CD4-positive, alpha-beta T cell treated with Interferon gamma for 1 hour (primary cell): ENCODE data around the gene LPCAT1.
"Not testable (repeated sequence)": the region's sequence is repeated elsewhere in the genome, so short reads cannot be mapped to it uniquely, and the experiment has no call there.

ENCODE experiments used
- DNase-seq: peaks from one replicate; pipeline ENCODE4 v3.0.0-alpha.2; 2020

The LPCAT1 gene

DNA sequence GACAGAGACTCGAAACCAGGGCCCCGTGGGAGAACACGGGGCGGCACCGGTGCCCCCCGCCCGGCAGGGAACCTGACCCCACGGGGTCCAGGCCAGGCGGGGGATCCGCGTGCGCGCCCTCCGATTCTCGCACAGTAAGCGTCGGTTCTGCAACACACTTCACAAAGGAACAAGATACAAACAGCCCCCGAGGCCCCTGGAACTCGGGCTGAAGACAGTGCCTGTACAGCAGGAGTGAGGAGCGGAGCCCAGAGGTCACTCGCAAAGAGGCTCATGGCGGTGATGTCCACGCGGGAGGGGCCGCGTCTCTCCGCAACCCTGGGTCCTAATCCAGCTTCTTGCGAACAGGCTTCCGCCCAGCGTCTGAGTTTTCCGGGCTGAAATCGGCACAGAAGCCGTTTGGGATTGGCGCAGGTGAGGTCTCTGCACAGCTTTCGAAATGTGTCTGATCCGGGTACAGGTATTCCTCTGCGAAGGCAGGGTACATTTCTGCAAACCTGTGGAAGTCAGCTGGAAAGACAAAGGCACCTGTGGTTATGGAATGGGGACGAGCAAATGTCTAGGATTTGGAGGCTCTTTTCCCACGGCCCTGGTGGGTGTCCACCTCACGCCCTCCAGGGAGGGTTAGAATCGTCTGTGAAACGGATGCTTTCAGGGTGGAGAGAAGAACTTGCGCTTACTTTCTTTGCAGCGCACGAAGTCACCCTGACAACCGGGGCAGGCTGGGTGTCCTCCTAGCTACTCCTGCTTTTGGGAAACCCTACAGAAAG, 60.2 kb downstream of the LPCAT1 start:
- no peak for DNase-seq

DNA sequence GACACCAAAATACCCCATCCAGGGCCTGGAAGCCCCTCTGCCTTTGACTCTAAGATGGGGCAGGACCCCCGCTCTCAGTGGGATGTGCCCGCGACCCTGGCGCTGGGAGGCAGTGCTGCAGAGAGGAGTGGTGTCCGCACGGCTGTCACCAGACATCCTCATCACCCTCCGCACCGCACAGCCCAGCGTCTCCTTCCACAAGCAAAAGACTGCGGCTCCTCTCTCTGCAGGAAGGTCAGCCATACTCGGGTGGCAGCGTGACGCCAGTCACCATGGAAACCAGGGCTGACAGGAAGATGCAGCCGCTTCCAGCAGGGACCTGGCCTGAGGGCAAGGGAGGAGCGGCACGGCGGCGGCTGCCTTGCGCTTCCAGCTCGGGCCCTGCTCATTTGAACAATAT, 61.4 kb downstream of the LPCAT1 start:
- no peak for DNase-seq

DNA sequence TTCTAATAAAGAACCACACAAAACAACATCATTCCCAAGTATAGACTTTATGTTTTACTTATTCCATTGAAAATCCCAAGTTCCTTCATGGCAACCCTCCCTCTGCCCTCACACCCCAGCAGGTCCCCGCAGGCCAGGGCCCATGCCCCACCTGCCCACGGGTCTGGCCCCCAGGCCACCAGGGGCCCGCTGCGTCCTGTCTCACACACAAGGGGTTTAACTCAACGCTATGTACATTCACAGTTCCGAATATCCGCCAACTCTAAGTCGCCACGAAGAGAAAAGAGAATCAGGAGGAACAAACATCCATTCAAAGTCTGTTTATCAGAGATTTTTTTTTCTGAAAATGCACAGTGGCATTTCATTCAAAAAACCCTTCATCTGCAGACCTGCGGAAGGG, 62.4 kb downstream of the LPCAT1 start:
- DNase-seq, result no peak

DNA sequence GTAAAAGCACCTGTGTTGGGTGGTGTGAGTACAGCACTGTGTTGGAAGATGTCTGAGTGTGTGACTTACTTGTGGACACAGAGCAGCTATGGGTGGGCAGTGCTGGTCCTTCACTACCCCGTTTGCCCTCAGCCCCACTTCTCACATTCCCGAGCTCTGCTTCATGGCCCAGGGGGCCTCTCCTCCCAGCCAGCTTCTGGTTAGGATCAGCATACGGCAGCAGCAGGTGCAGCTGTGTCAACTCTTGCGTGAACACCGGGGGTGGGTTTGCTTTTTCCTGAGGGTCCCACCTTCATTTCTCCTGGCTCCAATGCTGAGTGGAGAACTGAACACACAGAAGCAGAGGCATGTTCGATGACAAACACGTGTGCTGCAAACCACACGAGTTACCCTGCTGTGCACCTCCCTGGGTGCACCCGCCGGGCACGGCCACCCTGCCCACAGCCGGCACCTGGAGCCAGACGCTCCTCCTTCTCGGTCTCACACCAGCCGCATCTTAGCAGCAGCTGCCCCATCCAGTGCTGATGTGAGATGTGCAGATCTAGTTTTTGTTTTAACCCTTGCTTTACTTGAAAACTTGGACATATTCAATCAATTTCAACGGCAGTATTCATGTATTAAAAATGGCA, 63.6 kb downstream of the LPCAT1 start:
- no peak for DNase-seq

DNA sequence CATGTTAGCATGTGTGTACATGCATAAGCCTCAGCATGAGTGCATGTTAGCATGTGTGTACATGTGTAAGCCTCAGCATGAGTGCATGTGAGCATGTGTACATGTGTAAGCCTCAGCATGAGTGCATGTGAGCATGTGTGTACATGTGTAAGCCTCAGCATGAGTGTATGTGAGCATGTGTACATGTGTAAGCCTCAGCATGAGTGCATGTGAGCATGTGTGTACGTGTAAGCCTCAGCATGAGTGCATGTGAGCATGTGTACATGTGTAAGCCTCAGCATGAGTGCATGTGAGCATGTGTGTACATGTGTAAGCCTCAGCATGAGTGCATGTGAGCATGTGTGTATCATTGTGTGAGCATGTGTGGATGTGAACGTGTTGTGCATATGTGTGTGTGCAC, 64.3 kb downstream of the LPCAT1 start:
- not testable (repeated sequence) for DNase-seq

DNA sequence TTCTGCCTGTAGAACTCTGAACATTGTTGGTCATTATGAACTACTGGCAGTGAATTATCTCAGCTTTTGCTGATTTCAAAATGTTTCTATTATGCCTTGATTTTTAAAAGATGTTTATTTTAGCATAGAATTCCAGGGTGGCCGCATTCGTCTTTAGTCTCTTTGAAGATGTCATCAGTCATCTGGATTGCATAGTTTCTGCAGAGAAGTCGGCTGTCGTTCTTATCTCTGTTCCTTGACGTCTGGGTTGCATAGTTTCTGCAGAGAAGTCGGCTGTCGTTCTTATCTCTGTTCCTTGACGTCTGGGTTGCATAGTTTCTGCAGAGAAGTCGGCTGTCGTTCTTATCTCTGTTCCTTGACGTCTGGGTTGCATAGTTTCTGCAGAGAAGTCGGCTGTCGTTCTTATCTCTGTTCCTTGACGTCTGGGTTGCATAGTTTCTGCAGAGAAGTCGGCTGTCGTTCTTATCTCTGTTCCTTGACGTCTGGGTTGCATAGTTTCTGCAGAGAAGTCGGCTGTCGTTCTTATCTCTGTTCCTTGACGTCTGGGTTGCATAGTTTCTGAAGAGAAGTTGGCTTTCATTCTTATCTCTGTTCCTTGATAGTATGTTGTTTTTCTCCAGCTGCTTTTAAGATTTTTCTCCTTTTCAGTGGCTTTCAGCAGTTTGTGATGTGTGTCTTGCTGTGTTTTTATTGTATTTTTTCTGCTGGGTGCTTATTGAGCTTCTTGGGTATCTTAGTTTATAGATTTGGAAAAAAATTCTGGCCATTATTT, 67.5 kb downstream of the LPCAT1 start:
- not testable (repeated sequence) for DNase-seq

DNA sequence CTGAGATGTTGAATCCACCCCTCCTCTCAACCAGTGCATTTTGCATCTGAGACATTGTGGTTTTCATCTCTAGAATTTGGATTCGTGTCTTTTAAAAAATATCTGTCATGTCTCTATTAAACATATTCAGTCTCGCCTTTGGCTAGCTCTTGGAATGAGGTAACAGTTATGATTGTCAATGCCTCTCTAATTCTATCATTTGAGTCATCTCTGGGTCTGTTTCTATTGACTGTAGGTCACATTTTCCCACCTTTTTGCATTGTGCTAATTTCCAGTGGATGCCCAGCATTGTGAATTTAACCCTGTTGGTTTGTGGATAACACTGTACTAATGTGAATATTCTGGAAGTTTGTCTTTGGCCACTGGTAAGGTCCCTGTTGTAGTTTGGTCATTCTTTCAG, 70.1 kb downstream of the LPCAT1 start:
- no peak for DNase-seq

DNA sequence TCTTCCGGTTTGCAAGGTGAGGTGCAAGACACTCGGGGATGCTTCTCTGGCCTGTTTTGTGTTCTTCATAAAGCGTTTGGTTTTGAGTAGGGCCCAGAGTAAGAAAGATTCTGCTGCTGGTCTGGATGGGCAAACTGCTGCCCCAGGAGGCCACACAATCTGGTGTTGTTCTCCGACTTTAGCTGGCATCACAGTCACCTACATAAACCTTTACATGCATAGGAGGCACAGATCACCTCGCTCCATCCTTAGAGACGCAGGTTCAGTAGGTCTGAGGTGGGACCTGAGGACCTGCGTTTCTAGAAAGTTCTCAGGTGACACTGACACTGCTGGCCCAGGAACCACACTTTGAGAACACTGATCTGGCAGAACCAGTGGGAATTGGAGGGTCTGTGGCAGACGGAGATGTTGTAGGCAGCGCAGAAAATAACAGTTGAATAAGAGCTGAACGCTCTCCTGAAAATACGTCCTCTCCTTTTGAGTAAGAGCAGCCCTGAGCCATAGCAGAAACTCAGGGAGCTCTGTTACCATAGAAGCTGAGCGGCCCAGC, 74.6 kb downstream of the LPCAT1 start:
- no peak for DNase-seq

DNA sequence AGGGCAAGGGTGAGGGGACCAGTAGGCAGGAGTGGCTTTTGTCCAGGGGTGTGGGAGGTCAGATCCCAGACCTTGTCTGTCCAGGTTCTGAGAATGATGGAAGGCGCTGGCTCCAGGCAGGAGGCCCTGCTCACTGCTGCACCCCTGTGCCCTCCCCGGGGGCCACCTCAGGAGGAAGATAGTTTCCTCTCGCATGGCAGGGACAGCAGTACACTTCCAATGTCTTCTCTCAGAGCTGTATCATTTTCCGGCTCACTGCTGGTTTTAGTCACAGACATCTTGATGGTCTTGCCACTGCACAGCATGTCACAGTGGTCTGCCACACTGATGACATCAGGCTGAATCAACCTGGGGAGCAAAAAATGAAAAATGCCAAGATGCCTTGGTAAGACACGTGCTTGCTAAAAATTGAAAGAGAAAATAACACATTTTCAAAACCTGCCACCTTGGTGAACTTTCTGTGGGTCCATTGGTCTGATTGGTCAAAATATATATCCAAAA, 75.2 kb downstream of the LPCAT1 start:
- DNase-seq, result no peak

DNA sequence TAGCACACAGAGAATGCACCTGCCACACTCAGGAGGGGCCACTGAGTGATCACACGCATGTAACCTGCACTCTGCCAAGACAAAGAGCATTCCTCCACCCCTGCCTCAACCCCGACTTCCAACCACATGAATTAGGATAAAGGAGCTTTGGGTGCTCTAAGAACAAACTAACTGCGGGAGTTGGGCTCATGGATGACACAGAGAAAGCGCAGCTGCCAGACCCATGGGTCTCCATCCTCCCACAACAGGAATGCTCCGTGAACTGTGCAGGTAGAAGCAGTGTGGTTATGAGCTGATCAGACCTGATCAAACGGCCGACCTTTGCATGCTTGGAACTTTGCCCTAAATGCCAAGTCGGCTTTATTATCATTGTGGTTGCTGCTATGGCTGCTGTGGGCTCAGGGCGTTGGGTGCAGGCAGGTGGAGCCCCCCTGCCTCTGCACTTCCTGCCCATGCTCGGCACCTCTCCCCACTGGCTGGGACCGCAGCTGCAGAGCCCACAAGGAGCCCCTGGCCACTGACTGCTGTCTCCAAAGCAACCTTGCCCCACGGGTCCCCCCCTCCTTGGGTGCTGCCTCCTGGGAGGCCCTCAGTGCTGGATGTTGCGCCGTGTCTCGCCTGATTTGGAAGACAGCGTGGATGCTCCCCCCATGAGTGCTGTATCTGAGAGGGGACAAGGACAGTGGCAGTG, 75.9 kb downstream of the LPCAT1 start:
- DNase-seq, result peak; percentile 16

DNA sequence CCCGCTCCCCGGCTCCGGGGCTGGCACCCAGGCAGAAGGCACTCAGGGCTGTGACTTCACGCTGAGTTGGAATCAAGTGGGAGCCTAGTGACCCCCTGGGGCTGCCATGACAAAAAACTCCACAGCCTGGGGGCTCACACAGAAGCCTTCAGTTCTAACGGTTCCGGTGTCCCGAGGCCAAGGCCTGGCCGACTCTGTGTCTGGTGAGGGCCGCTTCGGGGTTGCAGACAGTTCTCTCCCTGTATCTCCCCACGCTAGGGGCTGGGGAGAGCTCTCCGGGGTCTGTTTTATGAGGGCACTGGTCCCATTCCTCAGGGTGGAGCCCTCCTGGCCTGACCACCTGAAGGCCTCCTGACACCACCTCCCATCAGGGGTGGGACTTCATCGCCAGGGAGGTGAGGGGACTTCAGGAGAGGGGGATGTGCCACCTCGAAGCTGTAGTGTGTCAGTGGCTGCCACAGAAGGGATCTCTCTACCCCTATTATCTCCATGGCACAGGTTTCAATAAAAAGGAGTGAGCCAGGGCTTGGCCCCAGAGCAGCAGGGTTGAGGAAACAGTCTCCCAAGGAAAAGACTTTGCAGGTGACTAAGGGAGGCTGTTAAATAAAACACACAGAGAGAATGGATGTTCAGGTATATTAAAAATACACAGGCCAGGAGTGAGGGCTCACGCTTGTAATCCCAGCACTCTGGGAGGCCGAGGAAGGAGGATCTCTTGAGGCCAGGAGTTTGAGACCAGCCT, 77.0 kb downstream of the LPCAT1 start:
- no peak for DNase-seq

DNA sequence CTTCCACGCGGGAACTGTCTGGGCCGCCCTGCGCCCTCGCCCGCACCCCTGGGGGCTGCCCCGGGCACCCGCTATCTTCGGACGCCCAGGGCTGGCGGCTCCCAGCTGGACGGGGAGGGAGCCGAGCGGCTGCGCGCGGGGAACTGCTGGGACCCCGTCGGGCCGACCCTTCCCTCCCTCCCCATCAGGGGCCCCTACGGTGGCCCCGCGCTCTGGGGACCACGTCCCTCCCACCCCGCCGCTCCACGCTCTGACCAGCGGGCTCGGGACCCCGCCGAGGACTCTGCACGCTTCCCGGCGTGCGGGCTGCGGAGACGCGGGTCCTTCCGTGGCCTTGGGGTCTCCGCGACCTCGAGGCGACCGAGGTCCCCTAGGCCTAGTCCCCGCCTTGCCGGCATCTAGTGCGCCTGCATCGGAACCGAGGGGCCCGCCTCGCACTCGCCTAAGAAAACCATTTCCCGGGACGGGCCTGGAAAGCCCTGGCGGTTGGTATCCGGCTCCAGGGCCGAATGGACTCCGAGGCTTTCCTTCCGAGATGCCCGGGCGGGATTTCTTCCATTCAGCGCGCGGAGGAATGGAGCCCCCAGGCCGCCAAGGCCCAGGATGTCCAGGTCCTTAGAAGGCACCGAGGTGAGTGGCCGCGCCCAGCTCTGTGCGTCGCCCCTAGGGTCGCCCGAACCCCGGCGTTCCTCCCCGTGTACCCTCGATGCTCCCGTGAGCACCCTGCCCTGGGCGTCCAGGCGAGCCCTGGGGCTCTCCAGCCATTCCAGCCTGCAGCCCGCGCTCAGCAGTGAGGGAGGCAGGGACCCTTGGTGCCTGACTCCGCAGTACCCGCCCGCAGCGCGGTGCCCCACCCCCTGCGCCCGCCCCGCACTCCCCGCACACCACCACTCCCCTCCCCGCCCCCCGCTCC, 77.8 kb downstream of the LPCAT1 start:
- no peak for DNase-seq

DNA sequence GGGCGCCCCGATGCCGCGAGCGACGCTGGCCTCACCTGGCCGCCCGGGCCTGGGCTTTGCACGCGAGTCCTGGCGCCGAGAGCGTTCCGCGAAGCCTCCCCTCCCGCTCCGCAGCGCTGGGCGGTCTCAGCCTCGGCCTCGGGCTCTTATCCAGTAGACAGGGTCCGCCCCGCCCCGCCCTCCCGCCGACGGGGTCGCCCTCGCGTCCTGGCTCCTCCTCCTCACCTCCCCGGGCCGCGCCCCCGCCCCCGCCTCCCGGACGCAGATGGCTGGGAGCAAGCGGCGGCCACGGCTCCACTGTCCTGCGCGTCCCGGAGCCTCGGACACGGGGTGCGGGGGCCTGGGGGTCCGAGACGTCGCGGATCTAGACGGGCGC, 78.5 kb downstream of the LPCAT1 start, which contains the start of gene SLC6A3:
SLC6A3 (minus strand) TSS at position 128 of the 376 bp plus-strand sequence. CDS start 2,243 bp downstream, outside the sequence.
- DNase-seq, result peak; percentile 47

DNA sequence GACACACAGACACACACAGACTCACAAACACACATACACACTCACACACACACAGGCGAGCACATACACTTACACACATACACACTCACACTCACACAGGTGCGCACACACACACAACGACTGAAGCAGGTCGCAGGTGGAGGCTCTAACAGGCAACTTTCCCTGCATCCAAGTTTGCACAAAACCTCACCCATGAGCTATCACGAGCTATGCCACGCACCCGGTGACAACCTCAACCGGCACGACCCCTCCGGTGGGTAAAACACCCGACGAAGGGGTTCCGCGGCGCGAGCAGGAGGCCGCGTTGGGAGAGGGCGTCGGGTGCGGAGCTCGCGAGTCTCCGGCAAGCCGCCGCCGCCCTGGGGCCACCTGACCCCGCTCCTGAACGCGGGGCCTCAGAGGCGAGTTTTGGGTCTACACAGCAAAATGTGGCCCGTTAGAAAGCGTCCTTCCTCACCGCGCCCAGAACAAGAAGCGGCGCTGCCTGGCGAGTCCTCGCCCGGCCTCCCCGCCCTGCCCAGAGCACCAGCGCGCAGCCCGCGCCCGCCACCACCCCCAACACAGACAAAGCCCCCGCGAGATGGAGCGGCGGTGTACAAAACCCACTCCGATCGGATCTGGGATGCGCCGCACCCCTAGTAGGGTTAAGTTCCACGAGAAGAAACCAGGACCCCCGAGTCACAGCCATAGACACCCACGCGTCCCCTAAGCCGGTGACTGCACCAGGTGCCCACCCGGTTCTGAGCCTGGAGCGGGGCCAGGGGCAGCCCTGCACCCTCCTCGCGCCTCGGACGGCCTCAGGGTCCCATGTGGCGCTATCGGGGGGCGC, 79.2 kb downstream of the LPCAT1 start:
- DNase-seq, result no peak

DNA sequence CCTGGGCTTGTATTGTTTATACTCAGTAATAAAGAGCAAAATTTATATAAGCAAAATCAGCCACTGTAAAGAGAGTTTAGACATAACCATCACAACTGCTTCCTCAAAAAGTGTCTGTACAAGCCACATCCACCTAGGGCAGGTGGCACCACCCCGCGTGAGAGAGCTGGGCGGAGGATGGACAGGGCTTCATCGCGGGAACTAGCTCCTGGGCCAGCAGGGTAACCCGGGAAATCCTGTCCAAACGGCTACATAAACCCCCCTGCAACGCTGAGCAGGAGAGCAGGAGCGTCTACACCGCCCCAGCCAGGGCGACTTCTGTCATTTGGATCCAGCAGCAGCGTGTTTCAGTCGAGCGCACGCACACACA, 79.8 kb downstream of the LPCAT1 start:
- DNase-seq, result no peak

DNA sequence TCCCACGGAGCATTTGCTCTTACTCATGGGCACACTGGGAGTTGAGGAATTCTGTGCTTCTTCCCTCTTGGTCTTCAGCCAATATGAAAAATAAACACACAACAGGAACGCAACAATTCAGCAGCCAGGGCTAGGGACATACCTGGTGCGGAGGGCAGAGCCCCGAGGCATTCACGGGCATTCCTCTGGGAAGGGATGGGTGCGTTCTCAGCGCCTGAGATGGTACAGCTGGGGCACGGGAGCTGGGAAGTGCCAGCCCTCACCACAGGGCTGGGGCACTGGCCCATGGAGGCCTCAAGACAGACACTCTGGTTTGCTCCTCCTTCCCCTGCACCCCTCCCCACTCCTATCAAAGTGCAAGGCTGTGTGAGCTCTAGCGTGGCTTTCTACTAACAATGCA, 80.6 kb downstream of the LPCAT1 start:
- DNase-seq, result no peak

DNA sequence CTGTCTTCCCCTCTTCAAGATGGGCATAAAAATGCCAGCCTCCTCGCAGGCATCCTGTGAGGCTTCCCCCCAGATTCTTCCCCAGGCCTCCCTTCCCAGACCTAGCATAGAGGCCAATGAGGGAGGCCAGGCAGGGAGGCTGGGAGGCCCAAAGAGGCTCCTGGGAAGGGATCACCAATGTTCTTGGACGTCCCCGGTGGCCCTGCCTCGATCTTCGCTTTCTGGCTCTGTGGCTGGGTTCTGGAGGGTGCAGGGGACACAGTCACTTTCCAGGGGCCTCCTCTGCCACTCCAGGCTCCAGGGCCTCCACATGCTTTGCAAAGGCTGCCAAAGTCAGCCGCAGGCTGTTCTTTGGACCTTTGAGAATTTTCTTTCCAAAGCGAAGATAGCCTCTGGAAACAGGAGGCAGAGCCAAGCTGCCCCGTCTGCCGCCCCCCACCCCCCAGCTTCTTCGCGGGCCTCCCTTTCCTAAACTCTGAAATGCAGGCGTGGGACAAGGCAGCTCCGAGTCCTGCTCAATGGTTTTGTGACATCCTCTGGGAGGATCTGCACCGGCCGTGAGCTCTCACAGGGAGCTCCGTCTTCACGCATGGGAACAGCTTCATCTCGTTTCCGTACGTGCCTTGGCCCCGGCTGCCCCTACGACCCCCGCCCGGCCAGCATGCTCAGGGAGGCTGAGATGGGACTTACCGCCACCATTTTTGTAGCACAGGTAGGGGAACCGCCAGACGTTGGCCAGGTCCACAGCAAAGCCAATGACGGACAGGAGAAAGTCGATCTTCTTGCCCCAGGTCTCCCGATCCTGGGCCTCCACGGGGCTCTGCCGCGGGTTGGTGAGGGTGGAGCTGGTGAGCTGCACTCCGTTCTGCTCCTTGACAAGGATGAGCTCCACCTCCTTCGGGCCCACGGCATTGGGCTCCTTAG, 81.3 kb downstream of the LPCAT1 start:
- no peak for DNase-seq

DNA sequence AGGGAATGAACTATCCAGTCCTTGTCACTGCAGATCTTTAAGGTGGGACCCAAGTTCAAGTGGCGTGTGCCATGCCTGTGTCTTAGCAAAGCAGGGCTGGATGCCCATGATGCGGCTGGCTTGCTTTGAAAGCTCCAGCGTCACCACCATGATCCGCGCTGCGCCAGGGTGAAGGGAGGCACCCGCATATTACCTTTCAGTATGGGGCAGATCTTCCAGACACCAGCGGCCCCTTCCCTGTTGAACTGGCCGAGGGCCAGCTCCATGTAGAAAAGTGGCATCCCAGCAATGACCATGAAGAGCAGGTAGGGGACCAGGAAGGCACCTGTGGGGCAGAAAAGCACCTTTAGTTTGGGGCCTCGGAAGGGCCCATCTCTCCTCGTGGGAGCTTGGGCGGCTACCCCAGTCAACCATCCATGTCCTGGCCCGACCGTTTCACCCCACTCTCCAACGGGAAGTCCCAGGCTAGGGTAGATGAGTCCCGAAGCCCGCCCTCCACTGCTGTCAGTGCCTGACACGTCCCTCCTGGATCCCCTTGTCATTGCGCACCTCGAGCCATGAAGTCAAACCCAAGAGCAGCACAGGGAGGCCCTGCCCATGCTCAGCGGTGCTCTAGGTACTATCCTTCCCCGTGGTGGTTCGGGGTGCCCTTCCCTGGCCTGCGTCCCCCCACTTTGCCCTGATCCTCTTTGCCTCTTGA, 82.4 kb downstream of the LPCAT1 start:
- DNase-seq, result no peak
